Right atrium auricular region (tissue), 2 donors: ENCODE data around the gene B4GALT5. TPM values are rescaled to one million over a fixed set of nuclear protein-coding genes. Genes with fewer than 3 reads are reported as not detected.

Experiments
- DNase-seq: peaks from one replicate; pipeline ENCODE4 v3.0.0-alpha.2; 2019; ENCODE audit warnings: low spot score
- H3K27ac ChIP-seq, 2 donors: fragments of 200-600 bp; sonication (generic); 1 replicate in 1 of 2; 2 replicates in 1 of 2; pipeline ENCODE4 v1.5.1; 2016 to 2019
- H3K27me3 ChIP-seq, 2 donors: fragments of 200-600 bp; sonication (generic); one replicate each; pipeline versions ENCODE4 v1.5.1 to v1.6.0; 2017 to 2019
- H3K36me3 ChIP-seq: fragments of 200-600 bp; sonication (generic); one replicate; pipeline ENCODE4 v1.5.1; 2016
- H3K4me1 ChIP-seq, 2 donors: fragments of 200-600 bp; sonication (generic); one replicate each; pipeline versions ENCODE4 v1.5.1 to v1.6.0; 2017 to 2019
- H3K4me3 ChIP-seq, 2 donors: fragments of 200-600 bp; sonication (generic); 1 replicate in 1 of 2; 2 replicates in 1 of 2; pipeline ENCODE4 v1.5.1; 2017 to 2019; ENCODE audit warnings: mild to moderate bottlenecking in 1 of 2, moderate library complexity in 1 of 2
- H3K9me3 ChIP-seq, 2 donors: fragments of 200-600 bp; sonication (generic); one replicate each; pipeline ENCODE4 v1.5.1; 2019
- total RNA-seq, 2 donors: library from RNA; depleted of rRNA; stranded (reverse); fragments of >200 nt; gene quantifications; one replicate each; pipeline ENCODE4 v1.1.0, GENCODE V29; 2016
- TF ChIP-seq, protein P1 (sequence below), 2 donors: fragments of 200-600 bp; sonication (generic); IDR thresholded peaks; one replicate each; pipeline ENCODE4 v1.5.1; 2019; ENCODE audit warnings: antibody characterized with exemption in 2 of 2

Gene B4GALT5
- total RNA-seq, 2 donors from 2014 or later = 17.7 to 24.4 TPM

GRCh38 chr20:49653925-49654434 is 59.7 kb downstream of the B4GALT5 start:
- peaks cover 0 to 21% of the 10 kb centered on the region in 2 donors for H3K4me1 ChIP-seq
- H3K9me3 ChIP-seq = no peaks in the 10 kb centered on the region
- H3K4me3 ChIP-seq = no peak overlapping the region
- DNase-seq = no peak
- H3K27ac ChIP-seq = no peak overlapping the region
- peaks cover 36% of the 10 kb centered on the region for H3K36me3 ChIP-seq
- TF ChIP-seq, protein P1, sequence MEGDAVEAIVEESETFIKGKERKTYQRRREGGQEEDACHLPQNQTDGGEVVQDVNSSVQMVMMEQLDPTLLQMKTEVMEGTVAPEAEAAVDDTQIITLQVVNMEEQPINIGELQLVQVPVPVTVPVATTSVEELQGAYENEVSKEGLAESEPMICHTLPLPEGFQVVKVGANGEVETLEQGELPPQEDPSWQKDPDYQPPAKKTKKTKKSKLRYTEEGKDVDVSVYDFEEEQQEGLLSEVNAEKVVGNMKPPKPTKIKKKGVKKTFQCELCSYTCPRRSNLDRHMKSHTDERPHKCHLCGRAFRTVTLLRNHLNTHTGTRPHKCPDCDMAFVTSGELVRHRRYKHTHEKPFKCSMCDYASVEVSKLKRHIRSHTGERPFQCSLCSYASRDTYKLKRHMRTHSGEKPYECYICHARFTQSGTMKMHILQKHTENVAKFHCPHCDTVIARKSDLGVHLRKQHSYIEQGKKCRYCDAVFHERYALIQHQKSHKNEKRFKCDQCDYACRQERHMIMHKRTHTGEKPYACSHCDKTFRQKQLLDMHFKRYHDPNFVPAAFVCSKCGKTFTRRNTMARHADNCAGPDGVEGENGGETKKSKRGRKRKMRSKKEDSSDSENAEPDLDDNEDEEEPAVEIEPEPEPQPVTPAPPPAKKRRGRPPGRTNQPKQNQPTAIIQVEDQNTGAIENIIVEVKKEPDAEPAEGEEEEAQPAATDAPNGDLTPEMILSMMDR (IDR thresholded peaks at IDR 0.05) = no peak
- no peaks in the 10 kb centered on the region for H3K27me3 ChIP-seq

- Histone ChIP-seq H3K27me3 (no peaks in the 10 kb centered on the region), H3K27ac (no peak overlapping the region), H3K4me3 (no peak overlapping the region), H3K9me3 (no peaks in the 10 kb centered on the region), H3K4me1 (peaks cover 0 to 6% of the 10 kb centered on the region in 2 donors), H3K36me3 (peaks cover 61% of the 10 kb centered on the region)
- no peak for DNase-seq
- TF ChIP-seq, protein P1 (IDR thresholded peaks at IDR 0.05) = no peak
Observed at GRCh38 chr20:49649672-49650071, 64.0 kb downstream of the B4GALT5 start.

GRCh38 chr20:49647550-49647949 is 66.1 kb downstream of the B4GALT5 start:
- Histone ChIP-seq H3K9me3 (no peaks in the 10 kb centered on the region), H3K36me3 (peaks cover 61% of the 10 kb centered on the region), H3K27me3 (no peaks in the 10 kb centered on the region), H3K4me1 (no peaks in the 10 kb centered on the region), H3K4me3 (no peak overlapping the region), H3K27ac (no peak overlapping the region)
- DNase-seq = no peak
- TF ChIP-seq, protein P1 (IDR thresholded peaks at IDR 0.05) = no peak

DNA sequence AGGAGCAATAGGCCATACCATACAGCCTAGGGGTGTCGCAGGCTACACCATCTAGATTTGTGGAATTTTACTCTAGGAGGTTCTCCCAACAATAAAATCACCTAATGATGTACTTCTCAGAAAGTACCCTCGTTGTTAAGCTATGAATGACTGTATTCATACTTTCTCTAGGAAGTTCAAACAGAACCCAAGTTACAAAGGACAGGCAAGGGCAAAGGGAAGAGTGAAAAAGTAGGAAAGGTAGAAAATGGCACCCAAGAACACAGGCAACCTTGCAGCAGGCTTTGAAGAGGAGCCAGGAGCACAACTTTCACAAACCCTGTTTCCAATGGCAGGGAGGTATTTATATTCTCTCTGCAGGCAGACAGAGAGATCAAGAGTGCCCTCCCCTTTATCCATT is 67.2 kb downstream of the B4GALT5 start:
- TF ChIP-seq, protein P1 (IDR thresholded peaks at IDR 0.05) = no peak
- peaks cover 70% of the 10 kb centered on the region for H3K36me3 ChIP-seq
- H3K27ac ChIP-seq = no peak overlapping the region
- no peaks in the 10 kb centered on the region for H3K4me1 ChIP-seq
- no peak overlapping the region for H3K4me3 ChIP-seq
- DNase-seq = no peak
- no peaks in the 10 kb centered on the region for H3K9me3 ChIP-seq
- no peaks in the 10 kb centered on the region for H3K27me3 ChIP-seq

GRCh38 chr20:49646126-49646525 is 67.6 kb downstream of the B4GALT5 start:
- Histone ChIP-seq H3K4me1 (no peaks in the 10 kb centered on the region), H3K4me3 (no peak overlapping the region), H3K9me3 (no peaks in the 10 kb centered on the region), H3K36me3 (peaks cover 74% of the 10 kb centered on the region), H3K27me3 (no peaks in the 10 kb centered on the region), H3K27ac (no peak overlapping the region)
- TF ChIP-seq, protein P1 (IDR thresholded peaks at IDR 0.05) = no peak
- DNase-seq = no peak

DNA sequence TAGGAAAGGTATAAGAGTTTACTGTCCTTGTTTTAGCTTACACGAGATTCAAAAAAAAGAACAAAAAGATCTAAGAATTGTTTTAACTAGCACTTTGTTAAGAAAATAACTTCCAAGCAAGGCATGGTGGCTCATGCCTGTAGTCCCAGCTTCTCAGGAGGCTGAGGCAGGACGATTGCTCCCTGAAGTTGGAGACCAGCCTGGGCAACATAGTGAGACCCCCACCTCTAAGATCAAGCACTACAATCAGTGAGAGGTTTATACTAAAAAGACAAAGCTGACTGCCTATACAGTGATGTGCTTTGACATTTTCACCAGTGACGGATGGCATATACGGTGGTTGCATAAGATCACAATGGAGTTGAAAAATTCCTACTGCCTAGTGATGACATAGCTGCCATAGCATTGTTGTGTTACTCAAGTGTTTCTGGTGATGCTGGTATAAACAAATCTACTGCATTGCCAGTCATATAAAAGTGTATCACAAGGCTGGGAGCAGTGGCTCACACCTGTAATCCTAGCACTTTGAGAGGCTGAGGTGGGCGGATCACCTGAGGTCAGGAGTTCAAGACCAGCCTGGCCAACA is 68.6 kb downstream of the B4GALT5 start:
- Histone ChIP-seq H3K27me3 (no peaks in the 10 kb centered on the region), H3K4me1 (no peaks in the 10 kb centered on the region), H3K27ac (no peak overlapping the region), H3K36me3 (peaks cover 82% of the 10 kb centered on the region), H3K4me3 (no peak overlapping the region), H3K9me3 (no peaks in the 10 kb centered on the region)
- no peak for DNase-seq
- TF ChIP-seq, protein P1 (IDR thresholded peaks at IDR 0.05) = no peak
